GM13976 (cell line): ENCODE results near the gene LYRM2.

Experiments
- DNase-seq: peaks from one replicate; pipeline ENCODE4 v3.0.0; 2012; ENCODE audit warnings: low spot score
- CTCF ChIP-seq: IDR thresholded peaks from 2 replicates; pipeline ENCODE4 v1.5.1; 2012; ENCODE audit warnings: borderline replicate concordance, mild to moderate bottlenecking; ENCODE audit not compliant: insufficient read depth; ENCODE audit errors: extremely low read depth, missing control alignments, control extremely low read depth
- in situ Hi-C: fragments of 300-500 bp; cut with MboI; formaldehyde crosslinking; loops from one replicate; pipeline ENCODE4 v1.12.0; 2022; ENCODE audit warnings: low sequenced_read_pairs, mixed read lengths, inconsistent platforms; ENCODE audit not compliant: unreplicated experiment

LYRM2 gene

GRCh38 chr6:89559487-89559886 is 79.1 kb downstream of the LYRM2 start:
- no peak for DNase-seq
- TF ChIP-seq CTCF: no peak
- in situ Hi-C loops: no loop called here

- no peak for TF ChIP-seq CTCF
- in situ Hi-C loops: no loop called here
- no peak for DNase-seq
Observed at GRCh38 chr6:89555806-89556205, 82.7 kb downstream of the LYRM2 start.

- no peak for TF ChIP-seq CTCF
- no peak for DNase-seq
- in situ Hi-C loops: no loop called here
Observed at GRCh38 chr6:89555031-89555430, 83.5 kb downstream of the LYRM2 start.

GRCh38 chr6:89554106-89554505 is 84.4 kb downstream of the LYRM2 start:
- no peak for DNase-seq
- in situ Hi-C loops: no loop called here
- TF ChIP-seq CTCF: no peak

GRCh38 chr6:89553431-89553830 is 85.1 kb downstream of the LYRM2 start:
- no peak for TF ChIP-seq CTCF
- in situ Hi-C loops: no loop called here

GRCh38 chr6:89547281-89547680 is 91.3 kb downstream of the LYRM2 start:
- no peak for DNase-seq
- TF ChIP-seq CTCF: no peak
- in situ Hi-C loops: no loop called here

More at GRCh38 chr6:89553431-89553830, 85.1 kb downstream of the LYRM2 start:
- no peak for DNase-seq

GRCh38 chr6:89542866-89543265 is 95.7 kb downstream of the LYRM2 start:
- no peak for TF ChIP-seq CTCF
- in situ Hi-C loops: no loop called here
- DNase-seq: no peak
